ENCODE measurements around the gene THY1. TPM values are rescaled to one million over a fixed set of nuclear protein-coding genes. Genes with fewer than 3 reads are reported as not detected.

Gene THY1
- total RNA-seq, 1 experiment from 2014 or later = 1.1 TPM

DNA sequence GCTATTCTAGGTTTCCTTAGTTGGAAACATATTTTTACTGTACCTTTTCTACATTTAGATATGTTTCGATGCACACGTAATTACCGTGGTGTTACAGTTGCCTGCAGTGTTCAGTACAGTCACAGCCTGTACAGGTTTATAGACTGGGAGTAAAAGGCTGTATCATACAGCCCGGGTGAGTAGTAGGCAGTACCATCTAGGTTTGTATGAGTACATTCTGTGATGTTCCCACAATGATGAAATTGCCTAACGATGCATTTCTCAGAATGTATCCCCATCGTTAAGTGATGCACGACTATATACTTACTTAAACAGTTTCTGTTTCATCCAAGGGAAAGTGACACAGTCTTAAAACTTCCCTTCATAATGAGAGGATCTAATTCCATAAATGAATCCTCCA, 13.1 kb upstream of the THY1 start:
- Histone ChIP-seq H2AFZ (ENCODE audit: low read depth, low read length, poor library complexity, severe bottlenecking) (no peak overlapping the region), H3K36me3 (ENCODE audit: control insufficient read depth in 1 of 2, insufficient read depth in 2 of 2, low read length in 2 of 2) (no peaks in the 10 kb centered on the region), H4K20me1 (ENCODE audit: insufficient read depth) (no peaks in the 10 kb centered on the region), H3K4me3 (replicated peaks in 1 of 2; ENCODE audit: low read depth in 1 of 2, low read length in 2 of 2) (no peak overlapping the region), H3K9me3 (ENCODE audit: control insufficient read depth in 1 of 2, insufficient read depth in 1 of 2, low read depth in 1 of 2, low read length in 2 of 2) (no peaks in the 10 kb centered on the region), H3K4me1 (ENCODE audit: control insufficient read depth in 1 of 2, insufficient read depth in 2 of 2, low read length in 2 of 2) (peaks cover 14 to 20% of the 10 kb centered on the region in 2 experiments), H3K27ac (ENCODE audit: low read depth, low read length) (no peak overlapping the region), H3K27me3 (ENCODE audit: insufficient read depth, low read length) (no peaks in the 10 kb centered on the region), H3K4me2 (ENCODE audit: low read length) (no peak overlapping the region), H3K79me2 (ENCODE audit: insufficient read depth, low read length) (no peaks in the 10 kb centered on the region), H3K9me2 (ENCODE audit: insufficient read depth) (no peaks in the 10 kb centered on the region), H3K9ac (ENCODE audit: low read length) (no peak overlapping the region)
- ATAC-seq = no peak
- no peak for TF ChIP-seq EZH2 (IDR thresholded peaks at IDR 0.05)
- no peak for TF ChIP-seq CEBPB (IDR thresholded peaks at IDR 0.05; ENCODE audit: low read depth)
- TF ChIP-seq ZFX (IDR thresholded peaks at IDR 0.05) = no peak
- no peak for TF ChIP-seq YY1 (IDR thresholded peaks at IDR 0.05; ENCODE audit: extremely low read depth, insufficient replicate concordance, low read depth, low read length)
- no peak for TF ChIP-seq POLR2A (IDR thresholded peaks at IDR 0.05; ENCODE audit: borderline replicate concordance, extremely low read depth, insufficient read depth, insufficient read length)
- no peak for TF ChIP-seq POLR2AphosphoS5 (IDR thresholded peaks at IDR 0.05; ENCODE audit: low read depth, low read length)
- no peak for TF ChIP-seq MAX (IDR thresholded peaks at IDR 0.05)
- no peak for TF ChIP-seq SRF (IDR thresholded peaks at IDR 0.05; ENCODE audit: low read depth)
- TF ChIP-seq CBX3 (IDR thresholded peaks at IDR 0.05; ENCODE audit: low read depth) = no peak
- no peak for TF ChIP-seq ZBTB33 (IDR thresholded peaks at IDR 0.05; ENCODE audit: extremely low read depth, insufficient replicate concordance, low read length)
- no peak for TF ChIP-seq ELF1 (IDR thresholded peaks at IDR 0.05; ENCODE audit: borderline replicate concordance, low read depth)
- no peak for TF ChIP-seq TCF7L2 (IDR thresholded peaks at IDR 0.05; ENCODE audit: borderline replicate concordance, extremely low read depth, insufficient read depth, insufficient read length)
- TF ChIP-seq, protein P1, sequence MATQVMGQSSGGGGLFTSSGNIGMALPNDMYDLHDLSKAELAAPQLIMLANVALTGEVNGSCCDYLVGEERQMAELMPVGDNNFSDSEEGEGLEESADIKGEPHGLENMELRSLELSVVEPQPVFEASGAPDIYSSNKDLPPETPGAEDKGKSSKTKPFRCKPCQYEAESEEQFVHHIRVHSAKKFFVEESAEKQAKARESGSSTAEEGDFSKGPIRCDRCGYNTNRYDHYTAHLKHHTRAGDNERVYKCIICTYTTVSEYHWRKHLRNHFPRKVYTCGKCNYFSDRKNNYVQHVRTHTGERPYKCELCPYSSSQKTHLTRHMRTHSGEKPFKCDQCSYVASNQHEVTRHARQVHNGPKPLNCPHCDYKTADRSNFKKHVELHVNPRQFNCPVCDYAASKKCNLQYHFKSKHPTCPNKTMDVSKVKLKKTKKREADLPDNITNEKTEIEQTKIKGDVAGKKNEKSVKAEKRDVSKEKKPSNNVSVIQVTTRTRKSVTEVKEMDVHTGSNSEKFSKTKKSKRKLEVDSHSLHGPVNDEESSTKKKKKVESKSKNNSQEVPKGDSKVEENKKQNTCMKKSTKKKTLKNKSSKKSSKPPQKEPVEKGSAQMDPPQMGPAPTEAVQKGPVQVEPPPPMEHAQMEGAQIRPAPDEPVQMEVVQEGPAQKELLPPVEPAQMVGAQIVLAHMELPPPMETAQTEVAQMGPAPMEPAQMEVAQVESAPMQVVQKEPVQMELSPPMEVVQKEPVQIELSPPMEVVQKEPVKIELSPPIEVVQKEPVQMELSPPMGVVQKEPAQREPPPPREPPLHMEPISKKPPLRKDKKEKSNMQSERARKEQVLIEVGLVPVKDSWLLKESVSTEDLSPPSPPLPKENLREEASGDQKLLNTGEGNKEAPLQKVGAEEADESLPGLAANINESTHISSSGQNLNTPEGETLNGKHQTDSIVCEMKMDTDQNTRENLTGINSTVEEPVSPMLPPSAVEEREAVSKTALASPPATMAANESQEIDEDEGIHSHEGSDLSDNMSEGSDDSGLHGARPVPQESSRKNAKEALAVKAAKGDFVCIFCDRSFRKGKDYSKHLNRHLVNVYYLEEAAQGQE (IDR thresholded peaks at IDR 0.05; ENCODE audit: low read depth) = no peak
- BruUV-seq (replicated peaks) = no TSS peak
- intact Hi-C loops (cut with micrococcal nuclease) = no loop called here
- ChIA-PET RAD21 (ENCODE audit: low non-redundant PET in 1 of 2, low total read pairs in 2 of 2, uncharacterized antibody in 2 of 2, unreplicated experiment in 2 of 2) (no interaction called here), CTCF (no interaction called here), POLR2A (no interaction called here)
- DNase-seq (ENCODE audit: low read depth, low spot score) = no peak
